ENCODE measurements around the gene SBDS. TPM values are rescaled to one million over a fixed set of nuclear protein-coding genes. Genes with fewer than 3 reads are reported as not detected.
"Not testable (repeated sequence)": the region's sequence is repeated elsewhere in the genome, so short reads cannot be mapped to it uniquely, and the experiment has no call there.

Gene SBDS
- total and polyA plus RNA-seq, 4 donors, result 67.5 to 108 (median 96.0) TPM

GRCh38 chr7:66974986-66975590 lies 20.3 kb downstream of the SBDS start:
- no peak overlapping the region for H3K9ac ChIP-seq (ENCODE audit: insufficient read depth in 1 of 2, low read length in 2 of 2)
- no peak for DNase-seq
- peaks cover 0 to 2% (median 0%) of the 10 kb centered on the region in 4 donors for H3K9me3 ChIP-seq (ENCODE audit: control insufficient read depth in 4 of 4, insufficient read depth in 3 of 4, low read length in 3 of 4)
- TF ChIP-seq CTCF (IDR thresholded peaks at IDR 0.05; ENCODE audit: control extremely low read depth, extremely low read depth), result no peak
- WGBS, 2 donors, result 86 to 90% methylated on average over 15 of the region's 15 CpGs
- ATAC-seq (ENCODE audit: insufficient read depth, low FRiP score), result no peak
- H3K4me3 ChIP-seq, result no peak overlapping the region
- no peaks in the 10 kb centered on the region for H3K36me3 ChIP-seq (ENCODE audit: control insufficient read depth in 4 of 4, insufficient read depth in 4 of 4, low read length in 4 of 4)
- H3K27me3 ChIP-seq (ENCODE audit: control insufficient read depth in 3 of 3, insufficient read depth in 3 of 3, low read length in 2 of 3), result no peaks in the 10 kb centered on the region
- no peak overlapping the region for H3K27ac ChIP-seq (ENCODE audit: low read depth in 1 of 2, low read length in 1 of 2)
- H3K4me1 ChIP-seq (ENCODE audit: control insufficient read depth in 5 of 5, insufficient read depth in 5 of 5, low read length in 5 of 5), result no peaks in the 10 kb centered on the region

DNA sequence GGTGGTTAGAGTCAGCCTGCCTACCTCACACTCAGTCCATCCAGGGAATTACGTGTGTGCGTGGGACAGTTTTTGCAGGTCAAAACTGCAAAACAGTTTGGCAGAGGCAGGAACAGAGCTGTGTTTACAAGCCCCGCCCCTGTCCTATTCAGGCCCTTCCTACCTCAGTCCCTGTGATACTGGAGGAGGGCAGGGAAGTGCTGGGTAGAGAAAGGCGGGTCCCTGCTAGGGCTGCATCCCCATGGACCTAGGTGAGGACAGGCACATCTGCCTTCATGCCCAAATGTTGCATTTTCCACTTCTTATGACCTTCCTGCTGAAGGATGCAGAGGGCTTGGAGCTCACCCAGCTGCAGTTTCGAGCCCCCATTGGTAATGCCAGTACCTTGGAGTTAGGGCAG lies 25.1 kb downstream of the SBDS start:
- 83 to 85% methylated on average over 5 of the region's 5 CpGs for WGBS, 2 donors
- Histone ChIP-seq H3K9ac (ENCODE audit: insufficient read depth in 1 of 2, low read length in 2 of 2) (no peak overlapping the region), H3K4me3 (no peak overlapping the region), H3K4me1 (ENCODE audit: control insufficient read depth in 5 of 5, insufficient read depth in 5 of 5, low read length in 5 of 5) (no peaks in the 10 kb centered on the region), H3K27ac (ENCODE audit: low read depth in 1 of 2, low read length in 1 of 2) (no peak overlapping the region), H3K9me3 (ENCODE audit: control insufficient read depth in 4 of 4, insufficient read depth in 3 of 4, low read length in 3 of 4) (no peaks in the 10 kb centered on the region), H3K27me3 (ENCODE audit: control insufficient read depth in 3 of 3, insufficient read depth in 3 of 3, low read length in 2 of 3) (no peaks in the 10 kb centered on the region), H3K36me3 (ENCODE audit: control insufficient read depth in 4 of 4, insufficient read depth in 4 of 4, low read length in 4 of 4) (no peaks in the 10 kb centered on the region)
- no peak for DNase-seq
- no peak for ATAC-seq (ENCODE audit: insufficient read depth, low FRiP score)
- TF ChIP-seq CTCF (IDR thresholded peaks at IDR 0.05; ENCODE audit: control extremely low read depth, extremely low read depth), result no peak

GRCh38 chr7:66969001-66969400 lies 26.4 kb downstream of the SBDS start:
- not testable (repeated sequence) for DNase-seq; H3K9ac ChIP-seq (ENCODE audit: insufficient read depth in 1 of 2, low read length in 2 of 2); H3K4me3 ChIP-seq; ATAC-seq (ENCODE audit: insufficient read depth, low FRiP score); H3K4me1 ChIP-seq (ENCODE audit: control insufficient read depth in 5 of 5, insufficient read depth in 5 of 5, low read length in 5 of 5); H3K27ac ChIP-seq (ENCODE audit: low read depth in 1 of 2, low read length in 1 of 2); H3K36me3 ChIP-seq (ENCODE audit: control insufficient read depth in 4 of 4, insufficient read depth in 4 of 4, low read length in 4 of 4); H3K27me3 ChIP-seq (ENCODE audit: control insufficient read depth in 3 of 3, insufficient read depth in 3 of 3, low read length in 2 of 3); H3K9me3 ChIP-seq (ENCODE audit: control insufficient read depth in 4 of 4, insufficient read depth in 3 of 4, low read length in 3 of 4)
- 95% methylated on average over 5 of the region's 5 CpGs for WGBS, 2 donors

DNA sequence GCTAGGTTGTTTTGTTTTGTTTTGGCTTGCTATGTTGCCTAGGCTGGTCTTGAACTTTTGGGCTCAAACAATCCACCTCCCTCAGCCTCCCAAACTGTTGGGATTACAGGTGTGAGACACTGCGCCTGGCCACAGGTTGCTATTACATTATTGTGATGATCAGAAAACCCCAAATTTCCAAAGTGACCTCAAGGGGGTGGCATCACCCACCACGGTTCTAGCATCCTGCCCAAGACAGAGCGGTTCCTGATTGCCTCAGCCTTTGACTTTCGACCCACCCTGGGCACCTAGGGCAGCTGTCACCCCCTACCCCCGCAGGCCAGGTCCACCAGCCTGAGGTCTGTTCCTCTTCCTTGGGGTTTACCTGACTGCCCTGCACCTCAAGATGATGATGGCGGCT lies 28.4 kb downstream of the SBDS start:
- H3K9me3 ChIP-seq (ENCODE audit: control insufficient read depth in 4 of 4, insufficient read depth in 3 of 4, low read length in 3 of 4), result no peaks in the 10 kb centered on the region
- ATAC-seq (ENCODE audit: insufficient read depth, low FRiP score), result no peak
- 85 to 90% methylated on average over 6 of the region's 6 CpGs for WGBS, 2 donors
- DNase-seq, result no peak
- no peak overlapping the region for H3K9ac ChIP-seq (ENCODE audit: insufficient read depth in 1 of 2, low read length in 2 of 2)
- no peak overlapping the region for H3K27ac ChIP-seq (ENCODE audit: low read depth in 1 of 2, low read length in 1 of 2)
- no peaks in the 10 kb centered on the region for H3K4me1 ChIP-seq (ENCODE audit: control insufficient read depth in 5 of 5, insufficient read depth in 5 of 5, low read length in 5 of 5)
- TF ChIP-seq CTCF (IDR thresholded peaks at IDR 0.05; ENCODE audit: control extremely low read depth, extremely low read depth), result no peak
- no peaks in the 10 kb centered on the region for H3K27me3 ChIP-seq (ENCODE audit: control insufficient read depth in 3 of 3, insufficient read depth in 3 of 3, low read length in 2 of 3)
- no peaks in the 10 kb centered on the region for H3K36me3 ChIP-seq (ENCODE audit: control insufficient read depth in 4 of 4, insufficient read depth in 4 of 4, low read length in 4 of 4)
- no peak overlapping the region for H3K4me3 ChIP-seq

Measured in lung (tissue), 12 donors.